Measurements from ENCODE around the gene DHODH.
"Not testable (repeated sequence)": the region's sequence is repeated elsewhere in the genome, so short reads cannot be mapped to it uniquely, and the experiment has no call there.

The DHODH gene

GRCh38 chr16:72027669-72028378, 19.3 kb downstream of the DHODH start:
- Mint-ChIP-seq H3K36me3 (peaks cover 40% of the 10 kb centered on the region), H3K4me1 (no peaks in the 10 kb centered on the region), H3K9me3 (no peaks in the 10 kb centered on the region), H3K27ac (no peak overlapping the region), H3K4me3 (no peak overlapping the region)
- DNase-seq (ENCODE audit: low spot score in 2 of 2), result no peak
- no peak for ATAC-seq

- H3K36me3 Mint-ChIP-seq, result peaks cover 22% of the 10 kb centered on the region
- no peak overlapping the region for H3K27ac Mint-ChIP-seq
- no peak overlapping the region for H3K4me3 Mint-ChIP-seq
- H3K4me1 Mint-ChIP-seq, result no peaks in the 10 kb centered on the region
- DNase-seq (ENCODE audit: low spot score in 2 of 2) (no peak), ATAC-seq (no peak)
- H3K9me3 Mint-ChIP-seq, result no peaks in the 10 kb centered on the region
Observed at GRCh38 chr16:72029567-72030271, 21.2 kb downstream of the DHODH start.

- DNase-seq (ENCODE audit: low spot score in 2 of 2), result no peak
- no peaks in the 10 kb centered on the region for H3K36me3 Mint-ChIP-seq
- no peak for ATAC-seq
- H3K4me1 Mint-ChIP-seq, result no peaks in the 10 kb centered on the region
- no peak overlapping the region for H3K4me3 Mint-ChIP-seq
- no peak overlapping the region for H3K27ac Mint-ChIP-seq
- H3K9me3 Mint-ChIP-seq, result no peaks in the 10 kb centered on the region
Observed at GRCh38 chr16:72033437-72033836, 24.9 kb downstream of the DHODH start.

DNA sequence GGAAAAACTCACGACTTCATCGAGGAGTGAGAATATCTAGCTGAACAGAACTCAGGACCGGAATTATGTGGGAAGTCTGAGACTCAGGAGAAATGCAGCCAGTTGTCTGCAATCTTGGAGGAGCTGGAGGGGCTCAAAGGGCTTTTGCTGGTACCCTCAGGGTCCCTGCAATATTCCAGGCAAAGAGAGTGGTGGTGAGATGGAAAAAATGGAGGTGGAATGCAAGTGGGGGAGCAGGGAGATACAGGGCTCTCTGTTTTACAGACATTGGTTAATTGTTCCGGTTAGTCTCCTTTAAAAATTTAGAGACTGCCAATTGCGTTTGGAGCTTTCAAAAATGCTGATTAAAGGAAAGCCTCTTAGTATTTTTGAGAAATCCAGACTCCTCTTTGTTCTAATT, 27.6 kb downstream of the DHODH start:
- Mint-ChIP-seq H3K27ac (peak overlapping the region; percentile 60), H3K36me3 (no peaks in the 10 kb centered on the region), H3K9me3 (no peaks in the 10 kb centered on the region), H3K4me1 (no peaks in the 10 kb centered on the region), H3K4me3 (no peak overlapping the region)
- ATAC-seq (no peak), DNase-seq (ENCODE audit: low spot score in 2 of 2) (no peak)

- Mint-ChIP-seq H3K36me3 (no peaks in the 10 kb centered on the region), H3K27ac (no peak overlapping the region), H3K4me3 (no peak overlapping the region), H3K9me3 (no peaks in the 10 kb centered on the region), H3K4me1 (no peaks in the 10 kb centered on the region)
- no peak for DNase-seq (ENCODE audit: low spot score in 2 of 2)
- no peak for ATAC-seq
Observed at GRCh38 chr16:72042157-72042660, 33.7 kb downstream of the DHODH start.

DNA sequence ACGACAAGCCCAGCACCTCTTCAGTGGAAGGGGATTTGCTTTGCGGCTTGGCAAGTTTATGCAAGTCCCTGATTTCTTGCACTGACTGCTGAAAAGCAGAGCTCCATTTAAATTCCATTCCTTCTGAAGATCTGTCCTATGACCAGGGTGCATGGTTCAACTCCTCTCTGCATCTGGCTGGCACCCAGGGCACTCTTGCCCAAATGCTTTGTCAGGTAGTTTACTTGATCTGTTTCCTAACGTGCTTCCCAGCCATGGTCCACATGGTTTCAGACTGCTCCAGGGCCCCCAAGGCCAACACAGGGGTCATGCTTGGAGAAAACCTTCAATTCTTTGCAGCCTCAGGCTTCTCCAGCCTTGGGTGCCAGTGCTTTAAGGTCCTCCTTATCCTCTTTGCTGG, 34.5 kb downstream of the DHODH start:
- Mint-ChIP-seq H3K27ac (no peak overlapping the region), H3K36me3 (no peaks in the 10 kb centered on the region), H3K4me3 (no peak overlapping the region), H3K4me1 (no peaks in the 10 kb centered on the region), H3K9me3 (no peaks in the 10 kb centered on the region)
- ATAC-seq (no peak), DNase-seq (ENCODE audit: low spot score in 2 of 2) (no peak)

- ATAC-seq (no peak), DNase-seq (ENCODE audit: low spot score in 2 of 2) (no peak)
- Mint-ChIP-seq H3K4me1 (no peaks in the 10 kb centered on the region), H3K27ac (no peak overlapping the region), H3K4me3 (no peak overlapping the region), H3K36me3 (no peaks in the 10 kb centered on the region), H3K9me3 (no peaks in the 10 kb centered on the region)
Observed at GRCh38 chr16:72043539-72043938, 35.0 kb downstream of the DHODH start.

DNA sequence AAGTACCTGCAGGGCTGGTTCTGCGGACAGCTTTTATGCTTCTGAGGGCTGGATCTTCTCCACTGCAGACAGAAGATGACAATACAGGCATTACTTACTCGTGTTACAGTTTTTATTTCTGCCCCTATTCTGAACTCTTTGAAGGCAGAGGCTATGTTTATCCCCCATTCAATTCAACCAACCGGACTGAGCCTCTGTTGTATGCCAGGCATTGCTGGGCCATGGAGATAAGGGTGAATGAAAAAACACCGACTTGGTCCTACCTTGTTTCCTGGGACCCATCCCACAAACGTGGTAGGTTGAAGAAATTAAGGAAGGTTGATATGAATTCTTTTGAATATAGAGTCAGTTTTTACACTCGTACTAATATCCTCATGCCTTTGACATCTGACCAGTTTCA, 35.8 kb downstream of the DHODH start:
- Mint-ChIP-seq H3K9me3 (peaks cover 6% of the 10 kb centered on the region), H3K4me1 (no peaks in the 10 kb centered on the region), H3K36me3 (no peaks in the 10 kb centered on the region), H3K27ac (no peak overlapping the region), H3K4me3 (no peak overlapping the region)
- no peak for ATAC-seq
- no peak for DNase-seq (ENCODE audit: low spot score in 2 of 2)

DNA sequence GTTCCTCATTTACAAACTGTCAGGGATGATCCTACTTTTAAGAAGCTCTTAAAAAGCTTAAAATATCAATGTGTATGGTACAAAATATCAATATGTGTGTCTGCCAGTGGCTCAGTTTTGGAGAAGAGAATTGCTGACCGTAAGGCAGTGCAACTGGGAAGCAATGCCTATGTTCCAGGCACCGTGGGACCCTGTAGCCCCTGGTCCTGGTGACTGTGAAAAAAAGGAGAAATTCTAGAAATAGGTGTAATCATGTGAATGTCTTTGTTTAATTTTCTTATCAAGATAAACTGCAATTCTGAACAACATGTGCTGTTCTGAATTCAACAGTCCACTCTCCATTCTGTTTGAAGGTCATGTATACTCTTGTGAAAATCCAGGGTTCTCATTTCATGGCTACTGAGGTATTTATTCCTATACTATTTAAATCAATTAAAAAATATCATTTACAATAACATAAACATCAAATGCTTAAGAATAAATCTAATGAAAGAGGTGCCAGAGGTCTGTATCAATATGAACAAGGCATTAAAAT, 36.3 kb downstream of the DHODH start:
- Mint-ChIP-seq H3K27ac (no peak overlapping the region), H3K36me3 (no peaks in the 10 kb centered on the region), H3K4me1 (no peaks in the 10 kb centered on the region), H3K9me3 (peaks cover 8% of the 10 kb centered on the region), H3K4me3 (no peak overlapping the region)
- ATAC-seq, result no peak
- DNase-seq (ENCODE audit: low spot score in 2 of 2), result no peak

- ATAC-seq (no peak), DNase-seq (ENCODE audit: low spot score in 2 of 2) (no peak)
- H3K4me1 Mint-ChIP-seq, result no peaks in the 10 kb centered on the region
- H3K36me3 Mint-ChIP-seq, result no peaks in the 10 kb centered on the region
- peaks cover 10% of the 10 kb centered on the region for H3K9me3 Mint-ChIP-seq
- no peak overlapping the region for H3K4me3 Mint-ChIP-seq
- no peak overlapping the region for H3K27ac Mint-ChIP-seq
Observed at GRCh38 chr16:72049110-72049509, 40.6 kb downstream of the DHODH start.

DNA sequence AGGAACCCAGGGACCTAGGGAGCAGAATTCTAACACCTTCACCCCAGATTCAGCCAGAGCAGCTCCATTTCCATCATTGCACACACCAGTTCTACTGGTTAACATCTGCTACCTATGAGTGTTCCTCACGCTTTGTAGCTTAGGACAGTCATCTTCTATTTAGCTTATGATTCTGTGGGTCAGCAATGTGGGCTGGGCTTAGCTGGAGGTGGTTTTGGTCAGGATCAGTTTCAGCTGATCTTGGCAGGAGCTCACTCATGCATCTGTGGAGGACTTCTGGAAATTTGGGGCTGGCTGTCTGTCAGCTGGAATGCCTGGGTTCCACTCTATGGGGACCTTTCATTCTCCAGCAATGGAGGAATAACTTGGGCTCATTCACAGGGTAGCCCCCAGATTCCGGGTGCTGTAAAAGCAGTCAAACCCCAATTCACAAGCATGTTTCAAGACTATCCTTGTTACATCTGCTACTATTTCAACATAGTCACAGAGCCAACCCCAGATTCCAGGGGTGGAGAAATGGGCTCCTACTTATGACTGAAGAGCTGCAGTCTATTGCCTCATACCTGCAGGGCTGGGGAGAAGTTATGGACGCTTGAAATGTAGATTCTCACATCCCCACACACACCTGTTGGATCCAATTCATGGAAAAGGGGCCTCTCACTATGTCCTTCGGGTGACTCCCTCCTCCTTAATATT, 42.4 kb downstream of the DHODH start:
- Mint-ChIP-seq H3K36me3 (no peaks in the 10 kb centered on the region), H3K27ac (no peak overlapping the region)
- no peak for ATAC-seq

GRCh38 chr16:72051818-72052217, 43.3 kb downstream of the DHODH start:
- Mint-ChIP-seq H3K36me3 (no peaks in the 10 kb centered on the region), H3K4me3 (no peak overlapping the region), H3K4me1 (no peaks in the 10 kb centered on the region), H3K27ac (no peak overlapping the region), H3K9me3 (peaks cover 10% of the 10 kb centered on the region)
- ATAC-seq (no peak), DNase-seq (ENCODE audit: low spot score in 2 of 2) (no peak)

More for the DNA sequence above, 42.4 kb downstream of the DHODH start:
- H3K4me1 Mint-ChIP-seq, result no peaks in the 10 kb centered on the region
- H3K9me3 Mint-ChIP-seq, result peaks cover 10% of the 10 kb centered on the region
- no peak overlapping the region for H3K4me3 Mint-ChIP-seq
- no peak for DNase-seq (ENCODE audit: low spot score in 2 of 2)

GRCh38 chr16:72054254-72054847, 45.8 kb downstream of the DHODH start, which contains the start of gene HP:
Gene HP, plus strand, starts transcription at chr16:72054505. Its CDS starts 148 bp downstream, at chr16:72054653.
- not testable (repeated sequence) for DNase-seq (ENCODE audit: low spot score in 2 of 2); H3K4me1 Mint-ChIP-seq; ATAC-seq; H3K9me3 Mint-ChIP-seq; H3K4me3 Mint-ChIP-seq; H3K36me3 Mint-ChIP-seq; H3K27ac Mint-ChIP-seq

GRCh38 chr16:72055911-72056310, 47.4 kb downstream of the DHODH start:
- H3K27ac Mint-ChIP-seq, result no peak overlapping the region
- ATAC-seq (no peak), DNase-seq (ENCODE audit: low spot score in 2 of 2) (no peak)
- H3K36me3 Mint-ChIP-seq, result no peaks in the 10 kb centered on the region
- no peaks in the 10 kb centered on the region for H3K4me1 Mint-ChIP-seq
- H3K9me3 Mint-ChIP-seq, result no peaks in the 10 kb centered on the region
- H3K4me3 Mint-ChIP-seq, result no peak overlapping the region

DNA sequence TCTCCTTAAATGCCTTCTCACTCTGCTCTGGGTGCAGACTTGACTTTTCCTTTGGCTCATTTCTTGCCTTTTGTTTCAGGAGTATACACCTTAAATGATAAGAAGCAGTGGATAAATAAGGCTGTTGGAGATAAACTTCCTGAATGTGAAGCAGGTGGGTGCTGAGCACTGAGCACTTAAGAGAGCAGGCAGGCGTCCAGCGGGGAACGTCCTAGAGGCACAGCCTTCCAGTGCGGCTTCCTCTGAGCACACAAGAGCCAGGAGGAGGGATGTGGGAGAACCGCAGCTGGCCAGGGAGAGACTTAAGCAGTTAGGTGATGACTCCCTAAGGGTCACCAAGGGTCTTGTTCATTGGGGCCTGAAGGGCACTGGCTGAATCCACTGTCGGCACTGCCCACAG, 48.8 kb downstream of the DHODH start:
- H3K4me1 Mint-ChIP-seq; H3K27ac Mint-ChIP-seq; ATAC-seq; DNase-seq (ENCODE audit: low spot score in 2 of 2); H3K9me3 Mint-ChIP-seq; H3K36me3 Mint-ChIP-seq; H3K4me3 Mint-ChIP-seq: not testable (repeated sequence)

All from stimulated activated effector memory CD8-positive, alpha-beta T cell treated with anti-CD3 and anti-CD28 coated beads, Interleukin-12 subunit alpha, Interleukin-12 subunit beta, amount 100 ng/mL, for 72 hours (primary cell).